Suprapubic skin (tissue), 4 donors: ENCODE measurements around the gene ZNF639.

ENCODE experiments used
- CTCF ChIP-seq, 2 donors: fragments of 200-600 bp in 1 of 2; fragments of 450-650 bp in 1 of 2; sonication (generic) in 1 of 2; IDR thresholded peaks; one replicate each; pipeline ENCODE4 v1.5.1; 2016 to 2019; ENCODE audit warnings: antibody characterized with exemption in 2 of 2, mild to moderate bottlenecking in 1 of 2, moderate library complexity in 1 of 2
- POLR2A ChIP-seq, 2 donors: fragments of 450-650 bp; IDR thresholded peaks; one replicate each; pipeline ENCODE4 v1.6.1; 2017; ENCODE audit warnings: antibody characterized with exemption in 2 of 2, mild to moderate bottlenecking in 2 of 2, moderate library complexity in 2 of 2
- POLR2AphosphoS5 ChIP-seq, 3 donors: sonication (generic); formaldehyde crosslinking; IDR thresholded peaks; one replicate each; pipeline ENCODE4 v1.6.1; 2017; ENCODE audit warnings: antibody characterized with exemption in 3 of 3

GRCh38 chr3:179347345-179348194 lies 24.7 kb downstream of the ZNF639 start, which contains the start of gene MFN1:
- TF ChIP-seq CTCF (IDR thresholded peaks at IDR 0.05) (no peak), POLR2A (IDR thresholded peaks at IDR 0.05) (peak in 1 of 2 donors; percentile 17), POLR2AphosphoS5 (IDR thresholded peaks at IDR 0.05) (peak in 2 of 3 donors; percentile 55 to 80)
